Urothelium cell line (cell line): ENCODE data around the gene PTPRD.

Source experiments
- DNase-seq: peaks from one replicate; pipeline ENCODE4 v3.0.0; 2011; ENCODE audit warnings: low spot score, mixed read lengths
- FAIRE-seq: peaks from 2 replicates; lab custom pipeline; 2011; peaks lifted over from hg19 to GRCh38; lab: Jason Lieb, UNC

PTPRD gene

DNA sequence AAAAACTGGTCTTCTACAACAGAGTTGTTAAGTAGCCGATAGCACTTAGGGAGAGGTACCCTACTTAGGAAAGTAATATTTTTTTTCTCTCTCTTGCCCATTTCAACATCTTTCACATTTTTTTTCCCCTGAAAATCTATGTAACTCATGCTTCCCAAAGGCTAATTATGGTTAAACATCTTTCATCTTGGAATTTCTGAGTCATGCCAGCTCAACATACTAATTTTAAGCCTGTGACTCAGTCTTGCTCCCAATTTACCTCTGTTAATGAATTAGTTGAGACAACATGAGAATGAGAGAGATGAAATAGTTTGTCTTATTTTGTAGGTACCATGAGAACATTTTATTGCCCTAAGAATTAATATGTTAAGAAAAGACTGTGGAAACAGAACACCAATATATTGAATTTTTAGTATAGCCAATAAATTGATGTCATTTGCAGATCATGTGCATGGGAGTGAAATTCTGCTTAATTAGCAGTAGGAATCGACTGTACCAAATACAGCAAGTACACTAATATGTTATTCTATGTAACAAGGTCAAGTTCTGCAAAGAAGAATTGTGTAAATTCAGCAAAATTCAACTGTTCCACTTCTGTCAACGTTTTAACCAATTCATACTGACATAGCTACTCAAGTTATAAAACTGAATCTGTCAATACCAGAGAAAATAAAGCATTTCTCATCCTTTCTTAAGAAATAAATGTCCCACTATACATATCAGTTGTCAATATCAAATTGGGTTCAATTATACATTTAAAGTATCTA is 550.0 kb downstream of the PTPRD start:
- no peak for DNase-seq
- FAIRE-seq = no peak

DNA sequence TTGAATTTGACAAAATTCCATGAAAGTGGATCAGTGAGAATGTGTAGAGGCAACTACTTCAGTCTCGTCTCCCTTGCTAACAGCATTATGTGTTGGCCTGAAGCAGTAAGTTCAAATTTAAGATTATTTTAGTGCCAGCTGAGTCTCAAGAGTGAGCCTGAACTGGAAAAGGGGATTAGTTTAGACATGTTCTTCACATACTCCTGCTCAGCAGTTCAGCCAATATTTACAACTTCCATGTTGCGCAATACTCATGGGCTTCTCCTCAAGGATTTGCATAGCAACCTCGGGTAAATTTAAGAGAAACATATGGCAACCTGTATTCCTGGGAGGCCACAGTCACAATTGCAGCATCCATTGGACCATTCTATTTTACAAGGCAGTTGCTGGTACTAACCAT is 553.8 kb downstream of the PTPRD start:
- no peak for FAIRE-seq
- DNase-seq = no peak

DNA sequence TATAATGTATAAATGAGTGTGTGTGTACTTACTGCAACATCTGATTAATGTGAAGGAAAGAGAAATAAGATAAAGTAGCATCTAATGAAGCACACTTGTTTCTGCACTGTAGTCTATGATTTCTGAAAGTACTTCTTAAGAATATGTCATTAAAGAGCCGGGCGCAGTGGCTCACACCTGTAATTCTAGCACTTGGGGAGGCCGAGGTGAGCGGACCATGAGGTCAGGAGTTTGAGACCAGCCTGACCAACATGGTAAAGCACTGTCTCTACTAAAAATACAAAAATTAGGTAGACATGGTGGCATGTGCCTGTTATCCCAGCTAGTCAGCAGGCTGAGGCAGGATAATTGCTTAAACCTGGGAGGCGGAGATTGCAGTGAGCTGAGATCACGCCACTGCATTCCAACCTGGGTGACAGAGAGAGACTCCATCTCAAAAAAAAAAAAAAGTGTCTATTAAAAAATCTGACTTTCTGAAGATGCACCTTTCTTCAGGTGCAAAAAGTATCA is 556.9 kb downstream of the PTPRD start:
- FAIRE-seq (no peak), DNase-seq (no peak)

- no peak for FAIRE-seq
- no peak for DNase-seq
These were observed 558.3 kb downstream of the PTPRD start for GRCh38 chr9:10054456-10054855.

GRCh38 chr9:10052916-10053315 is 559.9 kb downstream of the PTPRD start:
- FAIRE-seq (no peak), DNase-seq (no peak)

GRCh38 chr9:10052181-10052580 is 560.6 kb downstream of the PTPRD start:
- DNase-seq = no peak

GRCh38 chr9:10050016-10050415 is 562.8 kb downstream of the PTPRD start:
- no peak for DNase-seq
- no peak for FAIRE-seq

More at GRCh38 chr9:10052181-10052580, 560.6 kb downstream of the PTPRD start:
- FAIRE-seq = no peak

DNA sequence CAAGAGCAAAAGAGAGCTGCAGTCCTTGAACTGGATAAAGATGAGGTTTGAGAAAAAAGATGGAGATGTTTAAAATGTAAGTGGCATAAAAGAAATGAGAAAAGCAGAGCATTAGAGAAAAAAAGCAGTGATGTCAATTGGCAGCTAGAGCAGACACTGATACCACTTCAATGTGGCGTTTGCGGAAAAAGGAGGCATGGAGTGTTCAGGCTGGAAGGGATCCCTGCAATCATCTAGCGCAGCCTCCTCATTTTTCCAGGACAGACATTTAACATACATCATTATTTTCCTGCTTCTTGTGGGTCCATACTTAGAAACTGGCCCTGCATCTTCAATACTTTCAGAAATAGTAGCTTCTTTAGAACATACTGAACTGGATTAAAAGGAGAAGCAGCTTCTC is 563.8 kb downstream of the PTPRD start:
- DNase-seq (no peak), FAIRE-seq (no peak)

GRCh38 chr9:10045598-10045997 is 567.2 kb downstream of the PTPRD start:
- no peak for FAIRE-seq
- DNase-seq = no peak

GRCh38 chr9:10041726-10042229 is 571.0 kb downstream of the PTPRD start:
- no peak for DNase-seq
- FAIRE-seq = no peak

DNA sequence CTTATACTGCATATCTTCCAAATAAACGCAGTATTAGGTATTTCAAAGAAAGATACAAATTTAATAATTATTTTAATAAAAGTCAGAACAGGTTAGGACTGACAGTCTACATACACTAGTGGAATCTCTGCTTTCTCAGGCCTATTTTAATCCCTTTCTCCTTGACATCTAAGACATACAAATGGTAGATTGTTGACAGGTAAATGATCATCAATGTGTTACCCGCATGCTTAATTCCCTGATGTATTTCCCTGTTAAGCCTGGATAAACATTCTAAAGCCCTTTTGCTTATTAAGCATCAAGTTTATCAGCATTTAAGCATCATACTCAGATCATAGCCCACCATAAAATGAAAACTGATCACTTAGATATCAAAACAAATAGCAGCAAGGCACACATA is 576.7 kb downstream of the PTPRD start:
- no peak for FAIRE-seq
- no peak for DNase-seq

- DNase-seq = no peak
- no peak for FAIRE-seq
These were observed 580.6 kb downstream of the PTPRD start for GRCh38 chr9:10032166-10032565.

GRCh38 chr9:10026443-10026984 is 586.3 kb downstream of the PTPRD start:
- no peak for DNase-seq
- FAIRE-seq = no peak

- FAIRE-seq = no peak
- no peak for DNase-seq
These were observed 597.0 kb downstream of the PTPRD start for GRCh38 chr9:10015755-10016154.

DNA sequence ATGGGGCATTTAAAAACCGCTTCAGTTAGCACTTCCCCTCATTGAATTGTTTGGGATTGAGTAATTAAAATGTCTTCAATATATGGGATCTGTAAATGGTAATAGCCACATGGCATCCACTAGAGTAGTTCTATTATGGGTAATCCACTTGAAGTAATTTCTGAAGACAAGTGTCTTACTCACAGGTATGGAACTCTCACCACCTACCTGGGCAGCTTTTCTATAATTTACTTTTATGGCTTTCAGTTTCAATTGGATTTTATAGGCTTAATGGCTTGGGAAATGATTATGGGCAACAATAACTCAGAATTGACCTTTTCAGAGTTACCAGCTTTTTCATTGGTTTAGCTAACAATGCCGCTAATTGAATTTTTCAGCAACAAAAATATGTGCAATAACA is 597.9 kb downstream of the PTPRD start:
- FAIRE-seq (no peak), DNase-seq (no peak)

- DNase-seq (no peak), FAIRE-seq (no peak)
These were observed 603.4 kb downstream of the PTPRD start for GRCh38 chr9:10009401-10009800.

GRCh38 chr9:10008101-10008799 is 604.6 kb downstream of the PTPRD start:
- FAIRE-seq = no peak
- DNase-seq = no peak

DNA sequence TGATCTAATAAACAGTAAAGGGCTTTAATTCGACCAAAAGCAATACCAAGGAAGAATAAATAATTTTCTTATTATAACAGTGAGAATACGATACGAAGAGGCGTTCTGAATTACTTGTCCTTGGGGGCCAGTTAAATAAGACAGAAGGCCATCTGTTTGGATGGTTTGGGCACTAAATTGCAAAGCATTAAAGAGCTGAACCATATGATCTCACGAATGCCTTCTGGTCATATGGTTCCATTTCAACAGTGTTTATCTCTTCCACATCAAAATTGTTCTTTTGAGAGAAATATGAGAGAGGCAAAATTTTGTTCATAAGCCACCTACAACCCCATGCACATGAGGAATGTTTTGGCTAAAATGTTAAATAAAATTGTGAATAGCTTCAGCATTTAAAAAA is 605.4 kb downstream of the PTPRD start:
- FAIRE-seq = no peak
- no peak for DNase-seq

DNA sequence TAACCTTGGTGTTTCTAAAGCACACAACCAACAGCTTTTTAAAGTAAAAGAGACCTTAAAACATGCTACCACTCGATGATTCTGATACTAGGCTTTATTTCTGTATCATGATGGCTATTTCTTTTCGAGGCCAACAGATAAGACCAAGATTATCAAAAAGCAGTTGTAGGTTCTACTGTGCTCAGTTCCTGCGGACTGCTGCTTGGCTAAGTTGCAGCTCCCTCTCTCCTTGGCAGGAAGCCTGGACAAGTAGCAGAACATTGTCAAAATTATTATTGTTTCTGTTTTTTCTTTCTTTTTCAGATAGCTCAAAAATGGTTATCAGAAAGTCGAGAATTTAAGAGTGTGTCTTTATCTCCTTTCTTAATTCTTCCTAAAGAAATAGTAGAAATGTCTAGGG is 607.6 kb downstream of the PTPRD start:
- FAIRE-seq (no peak), DNase-seq (no peak)

- DNase-seq (no peak), FAIRE-seq (no peak)
These were observed 609.8 kb downstream of the PTPRD start for GRCh38 chr9:10003047-10003446.

DNA sequence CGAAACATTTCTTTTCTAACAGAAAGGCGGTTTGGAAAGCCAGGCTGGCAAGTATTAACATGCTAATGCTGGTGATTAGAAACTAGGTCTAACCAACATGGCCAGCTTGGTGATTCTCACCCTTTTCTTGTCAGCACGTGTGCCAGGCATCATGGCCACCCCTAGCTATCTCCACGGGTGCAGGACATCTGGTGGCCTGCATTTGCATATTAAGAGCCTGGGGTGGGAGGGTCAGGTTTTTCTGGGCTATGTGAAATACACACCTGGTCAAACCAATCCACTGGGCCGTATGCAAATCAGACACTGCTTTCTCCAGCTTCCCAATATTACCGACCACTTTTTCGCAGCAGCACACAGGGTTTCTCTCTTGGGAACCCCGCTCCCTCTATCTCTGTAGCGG is 612.1 kb downstream of the PTPRD start:
- no peak for FAIRE-seq
- DNase-seq = no peak
